HG03039 (cell line): Measurements from ENCODE around the gene FANCB.

Experiments used
- ATAC-seq: cut with Tn5 transposase; IDR thresholded peaks from one replicate; pipeline ENCODE4 v1.9.1; 2021; ENCODE audit warnings: mild to moderate bottlenecking, moderate library complexity; ENCODE audit not compliant: unreplicated experiment

The FANCB gene

DNA sequence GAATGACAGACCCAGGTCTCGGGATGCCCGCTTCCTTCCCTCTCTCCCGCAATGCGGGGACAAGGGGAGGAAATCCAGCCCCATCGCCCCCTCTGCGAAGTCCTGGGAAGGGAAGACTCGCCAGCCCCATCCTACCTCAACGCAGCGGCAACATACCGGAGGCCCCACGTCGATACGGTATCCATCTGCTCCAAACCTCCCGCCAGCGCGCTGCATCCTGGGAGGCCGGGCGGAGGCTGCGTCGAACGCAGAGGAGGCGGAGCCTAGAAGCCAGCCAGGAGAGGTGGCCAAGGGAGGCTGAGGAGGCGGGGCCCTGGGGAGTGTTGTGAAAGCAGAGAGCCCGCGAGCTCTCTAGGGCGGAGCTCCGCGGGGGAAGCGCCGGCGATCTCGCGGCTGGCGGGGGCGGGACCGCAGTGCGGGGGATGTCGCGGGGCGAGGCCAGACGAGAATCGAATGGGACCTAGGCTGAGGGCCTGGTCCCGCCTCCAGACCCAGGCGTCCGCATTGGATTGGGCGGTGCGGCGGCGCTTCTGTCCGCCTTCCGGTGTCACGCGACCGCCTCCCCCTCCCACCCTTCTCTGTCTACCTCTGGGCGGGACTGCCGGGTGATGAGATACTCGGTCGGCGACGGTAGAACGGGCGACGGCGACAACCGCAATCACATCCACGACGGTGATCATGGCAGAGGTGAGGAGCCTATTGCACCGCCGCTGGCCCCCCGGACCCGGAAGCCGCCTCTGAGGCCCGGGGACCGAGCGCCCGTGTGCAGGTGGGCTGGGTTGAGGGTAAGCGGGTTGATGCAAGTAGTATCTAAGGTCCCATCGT, at the start of gene FANCB, which contains the start of gene MOSPD2:
Gene FANCB, minus strand, starts transcription at position 219 of the 825 bp plus-strand sequence. CDS start 7,559 bp downstream, outside the sequence.
Gene MOSPD2, plus strand, starts transcription at position 571 of the 825 bp plus-strand sequence. Its CDS starts 108 bp downstream, at position 679.
- peak; percentile 97 for ATAC-seq

DNA sequence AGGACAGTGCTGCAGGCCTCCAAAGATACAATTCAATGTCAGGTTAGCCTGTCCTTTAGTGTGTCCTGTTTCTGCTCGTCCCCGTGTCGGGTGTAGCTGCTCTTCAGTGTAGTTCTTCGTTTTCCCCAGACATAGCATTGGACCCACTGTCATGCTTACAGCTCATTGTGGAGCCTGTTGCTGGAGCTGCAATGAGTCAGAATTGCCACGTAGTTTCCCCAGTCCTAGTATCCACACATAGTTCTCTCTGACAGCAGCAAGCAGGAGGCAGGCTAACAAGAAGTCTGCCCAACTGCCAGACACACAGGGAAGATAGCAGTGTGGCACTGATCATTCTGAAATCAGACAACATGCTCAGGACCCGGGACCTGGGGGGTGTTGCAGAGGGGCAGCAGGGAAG, 49.6 kb upstream of the FANCB start:
- ATAC-seq = no peak

DNA sequence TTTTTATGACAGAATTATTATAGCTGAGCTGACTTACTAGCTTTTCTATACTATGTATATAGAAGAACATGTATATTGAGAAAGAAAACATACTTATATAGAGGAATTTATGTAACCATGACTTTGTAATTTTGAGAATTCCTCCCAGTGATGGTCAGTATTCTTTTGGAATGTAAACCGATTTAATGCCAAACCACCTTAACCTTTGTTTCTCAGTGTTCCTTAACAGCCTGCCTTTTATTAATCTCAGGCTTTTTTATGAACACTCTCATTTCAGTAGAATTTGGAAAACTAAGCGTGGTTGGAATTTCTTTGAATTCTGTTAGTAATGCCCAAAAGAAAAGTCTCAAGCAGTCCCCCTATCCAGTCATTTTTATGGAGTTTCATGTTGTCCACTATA, 47.3 kb upstream of the FANCB start:
- no peak for ATAC-seq

DNA sequence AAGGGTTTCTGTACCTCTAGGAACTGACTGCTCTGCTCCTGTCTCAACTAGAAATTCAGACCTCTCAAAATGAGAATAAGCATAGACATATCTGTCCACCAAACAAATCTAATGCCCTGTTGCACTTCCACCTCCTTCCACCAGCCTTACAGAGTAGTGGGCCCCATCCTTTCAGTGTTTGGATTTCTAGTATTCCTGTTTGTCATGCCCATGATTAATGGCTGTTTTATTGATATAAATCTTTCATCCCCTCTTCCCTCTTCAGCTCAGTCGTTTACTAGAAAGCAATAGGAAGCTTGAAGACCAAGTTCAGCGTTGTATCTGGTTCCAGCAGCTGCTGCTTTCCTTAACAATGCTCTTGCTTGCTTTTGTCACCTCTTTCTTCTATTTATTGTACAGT, 46.5 kb upstream of the FANCB start:
- no peak for ATAC-seq

DNA sequence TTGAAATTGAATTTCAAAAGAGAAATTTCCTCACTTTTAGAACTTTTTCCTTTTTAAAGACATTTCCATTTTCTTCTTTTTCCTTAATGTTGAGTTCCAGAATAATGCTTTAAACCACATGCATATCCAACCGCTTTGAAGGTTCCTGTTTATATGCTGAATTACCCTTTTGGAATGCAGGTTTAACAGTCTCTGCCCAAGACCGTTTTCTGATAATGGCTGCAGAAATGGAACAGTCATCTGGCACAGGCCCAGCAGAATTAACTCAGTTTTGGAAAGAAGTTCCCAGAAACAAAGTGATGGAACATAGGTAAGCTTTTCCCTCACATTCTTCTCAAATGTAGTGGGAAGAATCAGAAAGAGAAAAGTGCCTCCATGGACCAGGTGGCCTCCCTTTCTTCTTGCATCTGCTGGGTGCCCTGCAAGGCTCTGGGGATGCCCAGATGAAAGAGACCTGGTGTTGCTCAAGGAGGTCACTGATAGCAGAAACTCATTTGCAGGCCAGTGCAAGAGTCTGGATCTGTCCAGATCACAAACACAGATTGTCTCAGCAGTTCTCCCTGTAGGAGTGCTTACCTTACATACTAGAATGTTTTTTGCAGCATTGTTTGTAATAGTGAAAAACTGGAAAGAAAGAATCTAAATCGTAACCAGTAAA, 43.3 kb upstream of the FANCB start:
- no peak for ATAC-seq

DNA sequence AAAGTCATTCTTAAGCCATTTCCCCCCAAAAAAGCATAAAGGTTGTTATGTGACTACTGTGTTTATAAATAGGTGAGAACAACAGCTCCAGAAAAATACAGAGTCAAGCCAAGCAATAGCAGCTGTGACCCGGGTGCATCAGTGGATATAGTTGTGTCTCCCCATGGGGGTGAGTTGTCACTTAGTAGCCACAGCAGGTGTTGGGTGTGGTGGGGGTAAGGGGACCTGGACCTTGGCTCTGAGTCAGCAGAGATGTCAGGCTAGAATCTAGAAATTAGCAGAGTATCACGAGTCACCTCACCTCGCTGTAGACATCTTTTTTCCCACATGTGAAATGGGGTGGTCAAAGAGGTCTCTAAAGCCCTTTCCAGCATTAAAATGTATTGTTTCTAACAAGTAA, 42.7 kb upstream of the FANCB start:
- no peak for ATAC-seq

DNA sequence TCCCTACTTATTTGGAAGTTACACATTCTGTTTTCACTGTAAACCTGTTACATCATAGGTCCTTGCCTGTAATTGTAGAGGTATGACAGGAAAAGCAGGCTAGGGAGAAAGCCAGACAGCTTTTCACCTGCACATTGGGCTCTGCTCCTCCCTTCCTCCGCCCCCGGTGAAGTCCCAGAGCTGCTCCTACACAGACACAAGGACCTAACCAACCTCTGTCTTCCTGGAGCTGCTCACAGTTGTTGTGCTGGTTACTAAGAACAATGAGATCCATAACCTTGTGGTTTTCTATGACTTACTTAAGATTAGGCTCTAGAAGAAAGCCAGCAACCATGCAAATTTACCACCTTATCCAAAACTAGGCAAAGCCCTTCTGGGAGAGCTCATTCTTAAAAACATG, 40.4 kb upstream of the FANCB start:
- no peak for ATAC-seq

DNA sequence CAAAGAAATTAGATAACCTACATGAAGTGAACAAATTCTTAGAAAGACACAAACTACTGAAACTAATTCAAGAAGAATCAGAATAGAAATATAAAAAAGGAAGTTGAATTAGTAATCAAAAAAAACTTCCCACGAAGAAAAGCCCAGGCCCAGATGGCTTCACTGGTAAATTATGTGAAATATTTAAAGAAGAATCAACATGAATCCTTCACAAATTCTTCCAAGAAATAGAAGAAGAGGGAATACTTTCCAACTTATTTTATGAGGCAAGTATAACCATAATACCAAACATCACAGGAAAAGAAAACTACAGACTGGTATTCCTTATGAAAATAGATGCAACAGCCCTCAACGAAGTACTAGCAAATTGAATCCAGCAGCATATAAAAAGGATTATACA, 31.0 kb upstream of the FANCB start:
- ATAC-seq = no peak

DNA sequence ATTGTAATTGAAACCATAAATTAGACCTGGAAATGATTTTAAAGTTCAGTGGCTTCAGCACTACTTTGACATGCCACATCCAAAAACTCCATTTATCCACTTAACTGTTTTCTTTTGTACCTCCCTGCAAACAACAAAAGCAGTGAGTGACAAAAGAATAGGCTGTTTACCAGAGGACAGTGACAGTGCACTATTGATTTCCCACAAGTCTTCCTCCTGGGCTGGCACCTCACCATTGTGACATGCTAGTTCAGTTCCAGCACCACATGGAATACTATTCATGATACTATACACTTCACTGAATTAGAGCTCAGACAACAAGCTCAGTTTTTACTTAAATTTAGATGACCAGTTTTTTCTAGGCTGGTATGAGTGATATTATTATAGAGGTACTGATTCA, 29.7 kb upstream of the FANCB start:
- ATAC-seq = no peak

DNA sequence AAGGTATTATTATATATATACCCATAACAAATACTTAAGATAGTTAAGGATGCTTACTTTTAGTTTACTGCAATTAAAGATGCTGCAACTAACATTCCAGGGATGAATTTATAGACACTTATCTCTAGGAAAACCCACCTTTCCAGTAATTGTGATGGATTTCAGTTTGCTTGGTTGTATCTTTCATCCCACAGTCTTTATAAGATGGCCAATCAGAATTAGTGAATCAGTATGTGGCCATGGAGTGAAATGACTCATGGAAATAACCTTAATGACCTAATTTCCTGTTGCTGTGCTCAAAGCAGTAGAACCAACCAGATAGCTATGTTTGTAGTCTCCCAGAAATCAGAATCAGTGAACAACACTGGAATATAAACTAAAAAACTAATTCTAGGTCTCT, 26.7 kb upstream of the FANCB start:
- ATAC-seq = no peak

DNA sequence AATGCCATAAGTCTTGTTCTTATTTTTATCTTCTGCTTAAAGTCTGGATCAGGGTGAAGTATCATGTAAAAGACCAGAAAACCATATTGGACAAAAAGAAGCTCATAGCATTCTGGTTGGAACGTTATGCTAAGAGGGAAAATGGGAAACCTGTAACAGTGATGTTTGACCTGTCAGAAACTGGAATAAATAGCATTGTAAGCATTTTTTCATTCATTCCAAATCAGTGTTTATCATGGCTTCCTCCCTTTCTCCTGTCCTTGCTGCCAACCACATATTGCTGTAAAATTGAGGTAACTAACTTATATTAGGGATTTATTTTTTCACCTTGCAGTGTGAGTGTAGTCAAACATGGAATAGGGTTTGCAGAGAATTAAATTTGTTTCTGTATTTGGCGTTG, 24.2 kb upstream of the FANCB start:
- ATAC-seq = no peak

DNA sequence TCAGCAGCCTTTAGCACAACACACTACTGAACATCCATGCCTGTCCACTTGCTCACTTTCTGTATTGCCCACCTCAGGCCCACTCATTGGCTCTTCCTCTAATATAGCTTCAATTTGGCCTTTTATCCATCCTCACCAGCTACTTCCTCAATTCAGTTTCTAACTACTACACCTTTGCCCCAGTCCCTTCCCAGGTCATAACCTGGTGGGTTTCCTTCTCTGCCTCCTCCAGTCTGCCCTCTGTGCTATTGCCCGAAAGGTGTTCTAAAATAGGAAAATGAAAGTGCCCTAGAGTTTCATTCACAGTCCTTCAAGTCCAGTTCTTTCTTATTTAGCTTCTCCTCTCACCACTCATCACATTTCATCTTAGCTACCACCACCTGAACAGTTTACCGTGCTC, 23.4 kb upstream of the FANCB start:
- ATAC-seq = no peak

DNA sequence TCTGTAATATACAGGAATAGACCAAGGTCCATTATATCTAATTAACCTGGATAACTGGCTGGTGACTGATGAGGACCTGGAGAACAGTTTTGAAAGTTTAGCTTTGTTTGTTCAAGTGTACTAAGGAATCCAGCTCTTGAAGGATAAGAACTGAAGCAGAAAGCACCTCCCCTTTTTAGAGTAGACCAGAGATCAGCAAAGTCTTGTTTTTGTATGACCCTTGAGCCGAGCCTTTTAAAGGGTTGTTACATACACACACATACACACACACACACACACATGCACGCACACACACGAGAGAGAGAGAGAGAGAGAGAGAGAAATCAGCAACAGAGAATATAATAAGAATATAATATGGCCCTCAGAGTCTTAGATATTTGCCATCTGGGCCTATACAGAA, 13.4 kb upstream of the FANCB start:
- no peak for ATAC-seq

DNA sequence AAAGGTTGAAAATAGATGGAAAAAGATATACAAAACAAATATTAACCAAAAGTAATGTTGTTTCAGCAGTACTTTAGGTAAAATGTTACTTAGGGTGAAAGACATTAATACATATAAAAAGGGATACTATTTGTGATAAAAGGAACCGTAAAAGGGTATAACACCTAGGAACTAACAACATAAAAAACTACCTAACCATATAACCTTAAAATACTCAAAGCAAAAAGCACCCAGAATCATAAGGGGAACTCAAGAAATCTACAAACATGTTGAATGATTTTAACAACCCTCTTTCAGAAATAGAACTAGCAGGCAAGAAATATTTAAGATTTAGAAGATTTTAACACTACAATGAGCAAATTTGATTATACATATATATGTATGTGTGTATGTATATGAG, 11.8 kb upstream of the FANCB start:
- no peak for ATAC-seq

DNA sequence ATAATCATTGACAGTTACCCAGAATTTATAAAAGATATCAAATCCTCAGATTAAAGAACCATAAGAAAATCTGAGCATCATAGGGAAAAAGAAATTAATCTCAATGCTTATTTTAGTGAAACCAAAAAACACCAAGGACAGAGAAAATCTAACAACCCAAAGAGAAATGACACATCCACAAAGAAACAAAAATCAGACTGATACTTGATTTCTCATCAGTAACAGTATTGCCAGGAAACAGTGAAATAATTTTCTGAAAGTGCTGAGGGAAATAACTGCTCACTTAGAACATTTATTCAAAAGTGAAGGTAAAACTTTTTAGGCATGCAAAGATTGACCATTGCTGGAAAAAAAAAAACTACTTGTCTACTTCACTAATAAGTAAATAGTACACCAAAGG, 11.0 kb upstream of the FANCB start:
- ATAC-seq = no peak

DNA sequence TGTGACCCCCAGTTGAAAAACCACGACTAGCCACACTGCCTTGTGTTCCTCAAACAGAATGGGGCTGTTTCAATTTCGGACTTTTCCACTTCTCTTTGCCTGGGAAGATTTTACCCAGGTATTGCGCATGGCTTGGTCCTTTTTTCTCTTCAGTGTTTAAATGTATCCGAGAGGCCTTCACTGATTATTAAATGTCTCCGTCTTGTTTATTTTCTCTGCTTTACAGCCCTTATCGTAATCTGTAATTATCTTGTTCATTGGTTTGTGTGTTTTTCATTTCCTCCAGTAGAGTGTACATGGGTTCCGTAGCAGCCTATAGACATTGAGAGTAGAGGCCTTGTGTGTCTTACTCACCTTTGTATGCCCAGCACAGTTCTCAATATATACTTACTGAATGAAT, 2.8 kb upstream of the FANCB start:
- no peak for ATAC-seq

DNA sequence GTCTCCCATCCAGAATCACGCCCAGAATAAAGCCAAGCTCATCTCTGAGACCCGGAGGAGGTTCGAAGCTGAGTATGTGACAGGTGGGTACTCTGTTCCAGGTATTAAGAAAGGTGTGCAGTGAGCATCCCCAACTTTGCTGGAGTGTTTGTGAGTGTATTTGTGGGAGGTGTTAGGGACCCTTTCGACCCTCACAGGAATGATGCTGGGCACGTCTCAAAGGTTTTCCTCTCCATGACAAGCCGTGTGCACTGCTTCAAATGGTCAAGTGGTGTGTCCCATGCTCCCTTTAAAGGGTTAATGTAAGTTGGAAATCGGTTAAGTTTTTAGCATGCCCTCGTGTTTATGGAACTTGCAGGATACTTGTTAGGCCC, 794 bp upstream of the FANCB start:
- ATAC-seq = no peak

DNA sequence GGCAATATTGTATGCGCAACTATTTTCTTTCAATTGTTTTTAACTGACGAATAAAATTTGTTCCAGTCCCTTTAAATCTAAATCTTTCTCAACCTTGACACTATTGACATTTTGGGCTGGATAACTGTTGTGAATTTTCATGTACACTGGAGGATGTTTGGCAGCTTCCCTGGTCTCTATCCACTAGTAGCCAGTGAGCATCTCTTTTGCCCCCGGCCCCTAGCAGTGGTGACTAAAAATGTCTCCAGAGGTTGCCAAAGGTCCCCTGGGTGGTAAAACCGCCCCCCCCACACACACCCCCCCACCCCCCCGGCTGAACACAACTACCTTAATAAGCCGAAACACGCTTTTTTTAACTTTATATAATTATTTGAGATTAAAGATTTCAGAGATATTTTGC, 514 bp downstream of the FANCB start:
- no peak for ATAC-seq

DNA sequence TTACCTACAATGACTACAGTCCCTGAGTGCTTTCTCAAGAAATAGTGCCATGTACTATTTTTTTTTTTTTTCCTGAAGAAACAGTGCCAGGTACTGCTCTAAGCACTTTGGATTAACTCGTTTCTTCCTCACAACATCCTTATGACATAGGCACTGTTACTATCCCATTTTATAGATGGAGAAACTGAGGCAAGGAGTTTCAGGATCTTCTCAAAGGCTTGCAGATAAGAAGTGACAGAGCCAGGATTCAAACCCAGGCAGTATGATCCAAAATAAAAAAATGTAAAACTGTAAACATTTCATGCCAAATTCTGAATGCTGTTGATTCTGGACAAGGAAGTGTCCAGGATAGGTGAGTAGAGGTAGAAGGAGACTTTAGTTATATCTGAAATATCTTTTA, 1.1 kb downstream of the FANCB start:
- ATAC-seq = no peak

DNA sequence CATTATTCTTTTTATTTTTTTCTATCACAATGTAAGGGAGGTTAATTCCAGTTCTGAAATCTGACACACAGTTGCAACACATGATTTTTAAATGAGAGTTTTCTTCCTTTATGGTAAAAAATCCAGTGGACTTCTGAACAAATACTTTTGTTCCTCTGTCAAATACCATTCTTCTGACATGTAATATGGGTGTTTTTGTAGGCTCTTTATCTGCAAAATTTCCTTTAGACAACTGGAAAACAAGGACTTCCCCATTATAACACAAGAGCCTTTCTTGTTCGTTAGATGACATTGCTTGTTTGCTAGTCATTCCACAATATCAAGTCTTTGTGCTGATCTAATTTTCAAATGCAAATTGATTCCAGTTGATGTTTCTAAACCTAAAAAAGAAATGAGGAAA, 7.7 kb downstream of the FANCB start:
- no peak for ATAC-seq

DNA sequence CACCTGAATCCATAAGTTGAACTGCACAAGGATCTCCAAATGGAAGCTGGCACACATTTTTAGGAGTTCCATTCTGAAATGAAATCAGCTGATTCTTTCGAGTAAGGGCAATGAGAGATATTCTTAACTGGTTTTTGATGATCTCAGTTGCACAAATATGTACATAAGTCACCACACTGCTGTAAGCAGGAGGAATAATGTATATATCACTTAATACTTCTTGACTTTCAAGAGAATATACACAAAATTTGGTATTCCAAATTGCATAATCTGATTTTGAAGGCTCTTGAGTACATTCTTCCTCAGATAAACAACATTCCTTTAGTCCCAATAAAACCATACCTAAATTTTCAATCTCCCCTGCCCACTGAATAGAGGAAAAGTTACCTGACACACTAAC, 8.2 kb downstream of the FANCB start:
- no peak for ATAC-seq

DNA sequence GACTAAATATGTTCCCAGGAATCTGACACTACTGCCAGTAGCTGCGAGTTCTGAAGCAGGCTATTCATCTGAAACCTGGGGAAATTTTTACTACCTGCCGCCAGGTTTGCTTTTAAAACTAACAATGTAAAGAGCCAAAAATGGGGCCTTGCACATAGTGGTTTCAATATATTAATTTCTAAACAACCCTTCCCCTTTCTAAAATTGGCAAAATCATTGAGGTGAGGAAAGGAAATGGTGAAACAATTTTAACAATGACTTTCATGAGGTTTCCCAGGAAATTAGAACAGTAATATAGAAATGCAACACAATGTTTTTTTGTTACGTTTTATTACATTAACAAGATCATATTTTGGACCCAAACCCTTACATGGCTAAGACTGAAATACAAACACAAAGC, 21.3 kb downstream of the FANCB start:
- ATAC-seq = no peak

DNA sequence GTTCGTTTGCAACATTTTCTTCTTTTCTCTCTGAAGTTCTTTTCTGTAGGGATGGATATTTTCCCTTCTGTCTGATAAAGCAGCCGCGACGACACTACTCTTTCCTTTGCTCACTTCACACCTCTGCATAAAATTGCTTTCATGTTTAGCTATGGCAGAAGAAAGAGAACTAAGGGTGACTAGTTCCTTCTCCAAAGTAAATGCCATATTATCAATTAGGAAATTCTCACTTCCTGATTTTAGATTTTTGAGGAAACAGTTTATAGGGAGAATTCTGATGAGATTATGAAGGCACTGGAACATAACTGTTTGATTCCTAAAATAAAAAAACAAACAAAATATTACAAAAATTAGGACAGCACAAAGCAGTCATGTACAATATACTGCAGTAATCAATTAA, 29.2 kb downstream of the FANCB start:
- no peak for ATAC-seq
